HT-29 (cell line): ENCODE results near the gene CAMTA1. TPM values are rescaled to one million over a fixed set of nuclear protein-coding genes. Genes with fewer than 3 reads are reported as not detected.
"Not testable (repeated sequence)": the region's sequence is repeated elsewhere in the genome, so short reads cannot be mapped to it uniquely, and the experiment has no call there.

Experiments
- DNase-seq: peaks from one replicate; pipeline ENCODE4 v3.0.0-alpha.2; 2015; ENCODE audit warnings: low spot score
- total RNA-seq: library from RNA; depleted of rRNA; stranded (reverse); fragments of >200 nt; shearing (Covaris generic); gene quantifications from 2 replicates; pipeline ENCODE4 v1.2.3, GENCODE V29; 2014

Gene CAMTA1
- total RNA-seq, 1 experiment from 2014 or later, result 62.2 TPM

- no peak for DNase-seq
These were observed 885.9 kb downstream of the CAMTA1 start for GRCh38 chr1:7671146-7671465.

GRCh38 chr1:7671676-7672075, 886.4 kb downstream of the CAMTA1 start:
- DNase-seq, result no peak

DNA sequence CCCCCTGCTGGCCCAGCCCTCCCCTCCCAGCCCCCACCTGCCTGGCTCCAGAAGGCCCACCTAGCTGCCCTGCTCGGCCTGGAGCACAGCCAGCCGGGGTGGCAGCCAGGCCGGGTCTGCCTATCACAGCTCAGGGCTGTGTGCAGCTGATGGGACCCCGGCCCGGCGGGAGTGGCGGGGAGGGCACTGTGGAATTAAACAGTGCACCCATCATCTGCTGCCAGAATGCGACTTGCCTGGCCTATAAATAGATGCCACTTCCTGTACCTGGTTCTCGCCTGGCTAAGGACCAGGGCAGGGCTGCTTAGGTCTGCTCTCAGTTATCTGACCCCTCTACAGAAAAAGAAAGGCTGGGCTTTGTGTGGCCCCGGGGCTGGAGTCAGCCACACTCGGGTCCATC, 887.6 kb downstream of the CAMTA1 start:
- DNase-seq, result no peak

DNA sequence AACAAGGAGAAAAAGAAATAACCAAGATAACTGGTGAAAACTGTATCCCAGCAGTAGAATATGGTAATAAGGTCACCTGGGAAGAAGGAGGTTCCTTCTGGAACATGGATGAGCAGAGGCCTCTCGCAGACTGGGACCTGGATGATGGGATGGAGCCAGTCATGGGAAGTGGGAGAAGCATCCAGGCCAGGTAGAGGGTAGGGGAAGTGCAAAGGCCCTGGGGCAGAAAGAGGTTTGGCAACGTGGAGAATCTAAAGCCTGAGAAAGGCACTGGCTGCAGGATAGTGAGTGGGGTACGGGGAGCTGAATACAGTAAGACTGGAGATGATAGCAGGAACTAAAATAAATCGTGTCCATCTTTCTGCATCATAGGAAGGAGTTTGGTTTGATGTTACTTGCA, 889.7 kb downstream of the CAMTA1 start:
- DNase-seq, result no peak

- DNase-seq, result no peak
These were observed 890.4 kb downstream of the CAMTA1 start for GRCh38 chr1:7675431-7676273.

DNA sequence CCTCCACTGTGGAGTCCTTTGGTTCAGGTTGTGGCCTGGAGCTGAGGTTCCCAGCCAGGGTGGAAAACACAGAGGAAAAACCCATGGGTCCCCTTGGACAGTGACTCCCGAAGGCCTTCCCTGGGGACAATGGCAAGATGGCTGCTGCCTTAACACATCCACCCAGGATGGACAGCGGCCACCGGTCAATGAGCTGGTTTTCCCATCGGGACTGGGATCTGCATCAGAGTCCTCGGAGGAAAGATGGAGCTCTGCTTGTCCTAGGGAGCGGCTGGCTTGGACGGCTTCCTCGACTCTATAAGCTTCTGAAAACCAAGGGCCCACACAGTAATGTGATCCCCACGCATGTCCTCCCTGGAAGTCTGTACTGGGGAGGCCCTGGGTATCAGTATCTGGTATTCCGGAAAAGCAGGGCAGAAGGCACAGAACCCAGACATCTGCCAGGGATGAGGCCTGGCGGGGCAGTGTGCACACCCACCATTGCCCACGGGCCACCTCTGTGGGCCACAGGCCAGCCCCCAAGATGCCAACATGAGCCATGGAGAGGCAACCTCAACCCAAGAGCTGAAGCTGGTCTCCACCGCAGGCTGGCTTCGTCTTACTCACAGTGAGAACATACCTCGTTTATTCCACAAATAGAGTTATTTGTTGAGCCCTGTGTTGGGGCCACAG, 891.2 kb downstream of the CAMTA1 start:
- DNase-seq, result no peak

- DNase-seq, result no peak
These were observed 891.9 kb downstream of the CAMTA1 start for GRCh38 chr1:7677111-7677510.

- no peak for DNase-seq
These were observed 892.6 kb downstream of the CAMTA1 start for GRCh38 chr1:7677815-7678214.

DNA sequence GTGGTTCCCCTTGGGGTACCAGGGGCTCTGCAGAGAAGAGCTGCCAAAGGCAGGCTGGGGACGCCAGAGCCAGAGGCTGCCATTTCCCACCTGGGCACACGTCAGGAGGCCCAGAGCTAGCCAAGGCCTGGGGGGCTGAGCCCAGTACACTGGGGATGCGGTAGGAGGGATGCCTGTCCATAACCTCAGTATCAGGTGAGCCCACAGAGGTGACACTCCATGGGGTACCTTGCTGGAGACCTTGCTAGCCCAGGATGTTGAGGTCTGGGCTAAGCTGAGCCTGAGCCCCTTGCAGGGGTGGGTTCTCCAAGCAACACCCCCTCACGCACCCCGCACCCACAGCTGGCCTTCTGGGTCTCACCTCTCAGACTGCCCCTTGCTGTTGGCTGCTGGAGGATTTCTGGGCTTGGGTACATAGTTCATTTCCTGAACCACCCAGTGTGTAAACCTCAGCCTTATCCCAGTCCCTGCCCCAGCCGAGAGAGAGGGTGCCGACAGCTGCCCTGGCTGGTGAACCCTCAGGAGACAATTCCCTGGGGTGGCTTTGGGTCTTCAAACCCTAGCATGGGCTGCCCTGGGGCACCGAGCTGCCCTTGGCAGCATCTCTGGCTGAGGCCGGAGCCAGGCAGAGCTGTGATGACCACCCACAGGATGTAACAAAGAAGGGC, 893.4 kb downstream of the CAMTA1 start:
- peak; percentile 42 for DNase-seq

GRCh38 chr1:7679159-7679872, 894.1 kb downstream of the CAMTA1 start:
- DNase-seq, result no peak

DNA sequence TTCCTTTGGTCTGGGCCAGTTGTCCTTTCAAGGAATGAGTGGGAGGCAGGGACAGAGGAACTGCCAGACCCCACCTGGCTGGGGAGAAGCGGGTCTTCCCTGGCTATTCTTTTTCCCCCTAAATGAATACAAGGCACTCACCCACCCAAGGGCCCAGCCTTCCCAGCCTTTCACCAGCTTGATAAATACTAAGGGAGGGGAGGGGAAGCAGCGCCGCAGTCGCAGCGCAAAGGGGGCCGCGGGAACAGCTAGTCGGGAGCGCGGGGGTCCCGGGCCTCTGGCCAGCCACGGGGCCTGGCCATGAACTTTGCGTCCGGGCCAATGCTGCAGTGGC, 894.6 kb downstream of the CAMTA1 start:
- DNase-seq, result no peak

DNA sequence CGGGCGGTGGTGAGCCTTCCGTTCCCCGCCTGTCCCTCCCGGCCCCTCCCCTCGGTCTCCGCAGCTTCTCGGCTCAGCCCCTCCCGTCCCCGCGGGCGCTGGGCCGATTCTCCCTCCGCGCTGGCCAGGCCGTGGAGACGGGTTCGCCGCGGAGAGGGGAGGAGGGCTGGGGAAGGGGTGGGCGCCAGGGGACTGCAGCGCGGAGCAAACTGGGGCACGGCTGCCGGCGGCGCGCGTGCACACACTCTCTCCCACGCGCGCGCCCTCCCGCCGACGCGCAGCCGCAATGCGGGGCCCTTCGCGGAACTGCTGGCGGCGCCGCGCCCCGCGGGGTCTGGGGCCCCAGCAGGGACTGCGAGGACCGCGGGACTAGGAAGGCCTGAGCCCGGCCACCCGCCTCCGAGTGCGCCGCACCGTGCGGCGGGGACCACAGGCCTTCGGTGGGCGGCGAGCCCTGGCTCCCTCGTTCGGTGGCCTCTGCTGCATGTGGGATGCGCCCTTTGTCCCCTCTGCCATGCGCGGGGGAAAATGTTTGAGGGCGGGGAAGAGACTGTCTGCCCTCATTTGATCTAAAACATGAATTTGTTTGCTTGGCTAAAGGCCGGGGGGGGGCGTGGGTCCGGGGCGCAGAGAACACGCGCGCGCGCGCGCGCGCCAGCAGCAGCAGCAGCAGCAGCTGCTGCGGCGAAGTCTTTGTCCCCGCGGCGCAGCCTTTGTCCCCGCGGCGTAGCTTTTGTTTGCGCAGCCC, 895.1 kb downstream of the CAMTA1 start:
- no peak for DNase-seq

DNA sequence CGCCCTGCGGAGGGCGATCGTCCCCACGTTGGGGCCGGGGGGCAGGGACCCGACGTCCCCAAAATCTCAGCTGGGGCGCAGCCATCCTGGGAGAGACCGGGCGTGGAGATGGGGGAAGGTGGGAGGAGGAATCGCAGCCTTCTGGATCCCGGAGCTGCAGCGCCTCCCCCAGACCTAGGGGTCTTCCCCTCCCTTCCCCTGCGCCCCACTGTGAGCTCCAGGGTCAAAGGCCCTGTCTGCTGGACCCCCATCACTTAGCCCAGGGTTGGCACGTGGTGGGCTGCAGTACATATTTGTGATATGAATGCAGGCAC, 895.7 kb downstream of the CAMTA1 start:
- no peak for DNase-seq

DNA sequence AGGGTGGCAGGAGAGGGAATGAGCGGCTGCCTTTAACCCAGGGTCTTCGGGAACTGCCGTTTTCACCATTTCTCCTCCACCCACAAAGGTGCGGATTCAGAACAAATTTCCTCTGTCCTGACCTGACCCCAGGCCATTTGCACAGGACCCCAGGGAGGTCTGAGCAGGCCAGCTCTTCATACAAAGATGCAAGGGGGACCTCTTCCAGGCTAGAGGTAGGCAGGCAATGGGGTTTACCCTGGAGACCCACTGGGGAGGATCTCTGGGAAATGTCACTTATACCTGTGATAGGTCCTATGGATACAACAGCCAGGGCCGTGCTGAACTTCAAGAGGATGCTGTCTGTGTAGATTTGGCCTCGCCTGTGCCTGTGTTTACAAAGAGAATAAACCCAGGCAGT, 896.1 kb downstream of the CAMTA1 start:
- DNase-seq, result no peak

- no peak for DNase-seq
These were observed 898.3 kb downstream of the CAMTA1 start for GRCh38 chr1:7683521-7683920.

- no peak for DNase-seq
These were observed 898.9 kb downstream of the CAMTA1 start for GRCh38 chr1:7684132-7684531.

DNA sequence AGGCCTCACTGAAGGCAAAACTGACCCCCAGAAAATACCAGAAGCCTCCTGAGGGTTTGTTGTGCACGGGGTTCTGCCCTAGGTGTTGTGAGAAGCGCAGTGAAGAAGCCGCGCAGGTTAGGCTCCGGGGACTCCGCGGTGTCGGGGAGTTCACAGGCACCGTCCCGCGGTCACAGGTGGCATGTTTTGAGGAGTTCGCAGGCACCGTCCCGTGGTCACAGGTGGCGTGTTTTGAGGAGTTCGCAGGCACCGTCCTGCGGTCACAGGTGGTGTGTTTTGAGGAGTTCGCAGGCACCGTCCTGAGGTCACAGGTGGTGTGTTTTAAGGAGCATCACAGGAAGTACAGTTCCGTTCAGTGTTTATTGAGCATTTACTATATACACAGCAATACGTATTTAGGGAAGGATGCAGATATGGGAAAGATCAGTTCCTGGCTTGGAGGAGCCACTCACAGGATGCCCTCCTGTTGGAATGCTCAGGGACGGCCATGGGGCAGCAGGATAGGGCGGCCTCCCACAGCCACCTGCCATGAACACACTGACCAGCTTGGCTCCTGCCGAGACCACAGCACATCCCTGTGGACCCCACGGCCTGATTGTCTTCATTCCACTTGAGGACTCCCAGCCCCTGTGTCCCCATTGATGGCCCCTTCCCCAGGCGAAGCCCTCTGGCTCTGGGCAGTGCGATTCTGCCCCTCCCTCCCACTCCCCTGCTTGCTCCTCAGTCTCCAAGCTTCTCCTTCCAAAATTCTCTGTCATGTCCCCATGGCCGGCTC, 899.8 kb downstream of the CAMTA1 start:
- DNase-seq, result no peak

DNA sequence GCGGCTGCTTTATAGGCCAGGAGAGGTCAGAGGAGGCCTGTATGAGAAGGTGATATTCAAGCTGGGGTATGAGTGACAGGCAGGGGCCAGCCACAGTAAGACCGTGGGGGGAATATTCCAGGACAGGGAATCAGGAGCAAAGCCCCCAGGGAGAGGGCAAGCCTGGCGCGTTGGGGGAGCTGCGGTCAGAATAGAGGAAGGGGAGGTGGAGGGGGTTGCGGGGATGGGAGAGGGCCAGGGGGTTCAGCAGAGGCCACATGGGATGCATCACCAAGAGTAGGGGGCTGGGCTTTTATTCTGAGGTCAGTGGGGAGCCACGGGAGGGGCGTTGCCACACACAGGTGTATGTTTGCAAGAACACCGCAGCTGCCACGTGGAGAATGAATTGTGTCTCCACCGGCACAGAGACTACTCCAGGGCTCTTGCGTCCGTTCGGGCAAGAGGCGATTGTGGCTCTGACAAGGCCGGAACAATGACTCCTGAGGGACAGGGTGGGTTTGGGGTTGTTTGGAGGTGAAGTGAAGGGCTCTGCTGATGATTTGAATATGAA, 901.1 kb downstream of the CAMTA1 start:
- DNase-seq, result no peak

DNA sequence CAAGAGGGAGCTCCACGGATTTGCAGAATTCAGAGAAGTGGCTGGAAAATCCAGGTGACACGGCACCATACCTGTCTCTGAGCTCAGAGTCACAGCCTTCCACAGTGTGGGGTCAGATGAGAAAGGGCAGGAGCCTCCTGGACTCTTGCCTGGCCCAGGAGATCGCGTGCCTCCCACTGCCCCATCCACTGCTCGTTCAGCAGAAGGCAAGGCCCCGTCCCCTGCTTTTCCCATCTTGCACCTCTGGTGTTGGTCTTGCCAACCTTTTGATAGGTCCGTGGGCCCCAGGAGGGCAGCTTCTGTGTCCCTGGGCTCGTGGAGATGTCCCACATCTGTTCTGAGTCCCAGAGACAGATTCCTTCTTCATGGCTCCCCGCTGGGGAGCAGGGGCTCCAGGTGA, 902.2 kb downstream of the CAMTA1 start:
- DNase-seq, result no peak

DNA sequence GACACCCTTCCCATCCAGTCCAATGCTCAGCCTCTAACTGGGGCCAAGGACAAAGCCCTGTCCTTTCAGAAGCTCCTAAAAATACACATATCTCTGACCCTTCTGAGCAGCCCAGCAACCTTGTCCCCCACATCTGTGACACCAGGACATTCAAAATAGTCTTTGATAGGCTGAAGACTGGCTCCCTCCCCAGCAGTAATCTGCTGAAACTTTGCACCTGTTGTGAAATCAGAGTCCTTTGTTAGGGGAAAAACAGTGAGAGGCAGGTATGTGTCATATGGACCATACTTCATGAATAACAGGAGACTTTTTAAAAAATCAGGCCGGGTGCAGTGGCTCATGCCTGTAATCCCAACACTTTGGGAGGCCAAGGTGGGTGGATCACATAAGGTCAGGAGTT, 903.4 kb downstream of the CAMTA1 start:
- no peak for DNase-seq

DNA sequence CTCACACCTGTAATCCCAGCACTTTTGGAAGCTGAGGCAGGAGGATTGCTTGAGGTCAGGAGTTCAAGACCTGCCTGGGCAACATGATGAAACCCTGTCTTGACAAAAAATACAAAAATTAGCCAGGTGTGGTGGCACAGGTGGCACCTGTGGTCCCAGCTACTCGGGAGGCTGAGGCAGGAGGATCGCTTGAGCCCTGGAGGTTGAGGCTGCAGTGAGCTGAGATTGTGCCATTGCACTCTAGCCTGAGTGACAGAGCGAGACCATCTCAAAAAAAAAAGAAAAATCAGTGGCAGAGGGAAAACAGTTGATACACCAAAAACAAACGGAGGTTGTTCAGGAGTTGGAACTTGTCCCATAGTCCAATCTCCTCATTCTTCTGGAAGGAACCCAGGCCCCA, 904.1 kb downstream of the CAMTA1 start:
- DNase-seq, result not testable (repeated sequence)
